HepG2 (cell line): ENCODE results near the gene MLST8. TPM values are rescaled to one million over a fixed set of nuclear protein-coding genes. Genes with fewer than 3 reads are reported as not detected.

ENCODE experiments used
- ATF1 ChIP-seq: IDR thresholded peaks from 2 replicates; pipeline ENCODE4 v1.6.1; 2016; ENCODE audit warnings: mild to moderate bottlenecking, control low read depth
- MLXIP ChIP-seq: sonication (generic); formaldehyde crosslinking; IDR thresholded peaks from 2 replicates; pipeline ENCODE4 v1.9.0; 2021; ENCODE audit warnings: missing genetic modification reagents, borderline replicate concordance
- MTF2 ChIP-seq: sonication (generic); formaldehyde crosslinking; IDR thresholded peaks from 2 replicates; pipeline ENCODE4 v1.5.0; 2020; ENCODE audit warnings: missing genetic modification reagents, borderline replicate concordance
- NAIF1 ChIP-seq: sonication (generic); formaldehyde crosslinking; IDR thresholded peaks from 2 replicates; pipeline ENCODE4 v1.5.0; 2020; ENCODE audit warnings: mild to moderate bottlenecking, missing genetic modification reagents, borderline replicate concordance
- NCOR1 ChIP-seq: fragments of 200-600 bp; sonication (generic); IDR thresholded peaks from 2 replicates; pipeline ENCODE4 v1.7.0; 2017; ENCODE audit warnings: antibody characterized with exemption, low read length, borderline replicate concordance
- PRPF4 ChIP-seq: fragments of 200-400 bp; formaldehyde crosslinking; IDR thresholded peaks from 2 replicates; pipeline ENCODE4 v1.6.1; 2016; ENCODE audit warnings: low read length, low read depth; ENCODE audit not compliant: poor library complexity, severe bottlenecking
- RBFOX2 ChIP-seq: fragments of 200-400 bp; formaldehyde crosslinking; IDR thresholded peaks from 2 replicates; pipeline ENCODE4 v1.6.1; 2017; ENCODE audit warnings: low read depth, mild to moderate bottlenecking, low read length
- ZNF407 ChIP-seq: sonication (generic); formaldehyde crosslinking; IDR thresholded peaks from one replicate; pipeline ENCODE4 v1.5.1; 2020; ENCODE audit warnings: mild to moderate bottlenecking, missing genetic modification reagents; ENCODE audit errors: not compliant biosample characterization
- ZNF563 ChIP-seq: sonication (generic); formaldehyde crosslinking; IDR thresholded peaks from 2 replicates; pipeline ENCODE4 v1.8.0; 2022; ENCODE audit warnings: mild to moderate bottlenecking, moderate library complexity, missing genetic modification reagents
- ZNF615 ChIP-seq: sonication (generic); formaldehyde crosslinking; IDR thresholded peaks from 2 replicates; pipeline ENCODE4 v1.5.0; 2020; ENCODE audit warnings: mild to moderate bottlenecking, missing genetic modification reagents, borderline replicate concordance
- polyA plus RNA-seq, 8 experiments: library from polyadenylated mRNA; depleted of rRNA in 3 of 8; stranded (reverse) in 7 of 8; unstranded in 1 of 8; fragments of >200 nt; fragmentation: Illumina TruSeq in 4 of 8; extraction: Trizol in 4 of 8; gene quantifications; 2 replicates each; pipeline versions ENCODE4 v1.2.1 to v1.2.3, GENCODE V29; 2011 to 2016; ENCODE audit warnings: low read depth in 4 of 8, missing spikeins in 1 of 8, mixed read lengths in 1 of 8; ENCODE audit not compliant: insufficient read depth in 1 of 8
- total RNA-seq, 5 experiments: library from RNA; depleted of rRNA; stranded (reverse); fragments of >200 nt; fragmentation: Illumina TruSeq; extraction: Trizol; gene quantifications; 2 replicates each; pipeline ENCODE4 v1.2.3, GENCODE V29; 2016; ENCODE audit warnings: low read depth in 1 of 5
- TF ChIP-seq, protein P1 (sequence below): sonication (generic); formaldehyde crosslinking; IDR thresholded peaks from 2 replicates; pipeline ENCODE4 v1.9.0; 2021; ENCODE audit warnings: missing genetic modification reagents, mild to moderate bottlenecking, borderline replicate concordance
- TF ChIP-seq, protein P2 (sequence below): sonication (generic); formaldehyde crosslinking; IDR thresholded peaks from 2 replicates; pipeline ENCODE4 v1.4.0; 2020; ENCODE audit warnings: missing genetic modification reagents

MLST8 gene
- total and polyA plus RNA-seq, 2 of the 13 experiments (the other 11 are each of a cell fraction or from before 2014, with no cell fraction given), result 30.8 to 72.7 TPM

DNA sequence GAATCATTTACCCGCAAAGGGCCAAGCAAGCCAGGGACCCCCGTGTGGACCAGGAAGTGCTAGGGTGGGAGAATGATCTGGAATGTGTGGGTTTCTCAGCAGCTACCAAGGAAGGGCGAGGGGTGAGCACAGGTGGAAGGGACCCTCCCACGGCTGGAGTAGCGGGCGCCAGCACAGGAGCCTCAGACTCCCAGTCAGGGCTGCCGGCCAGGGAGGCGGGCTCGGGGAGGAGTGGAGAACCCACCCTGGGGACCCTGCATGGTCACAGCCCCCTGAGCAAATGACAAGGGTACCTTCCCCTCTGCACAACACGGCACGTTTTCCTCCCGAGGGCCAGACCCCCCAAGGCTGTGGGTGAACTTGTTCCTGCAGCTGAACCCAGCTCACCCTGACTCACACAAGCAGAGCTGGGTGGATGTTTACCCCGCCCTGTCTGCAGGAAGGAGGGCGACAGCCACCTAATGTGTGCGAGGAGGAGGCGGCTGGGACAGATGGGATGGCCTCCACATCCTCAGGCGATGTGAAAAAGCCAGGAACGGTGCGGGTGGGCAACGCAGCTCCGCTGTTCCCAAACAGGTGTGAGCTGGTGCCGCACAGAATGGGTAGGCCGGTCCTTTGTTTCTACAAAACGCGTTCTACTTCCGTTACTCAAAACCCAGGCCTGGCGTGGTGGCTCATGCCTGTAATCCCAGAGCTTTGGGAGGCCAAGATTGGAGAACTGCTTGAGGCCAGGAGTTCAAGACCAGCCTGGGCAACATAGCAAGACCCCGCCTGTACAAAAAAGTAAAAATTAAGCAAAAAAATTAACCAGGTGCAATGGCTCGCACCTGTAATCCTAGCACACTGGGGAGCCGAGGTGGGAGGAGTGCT, 39.9 kb downstream of the MLST8 start (continued):
- TF ChIP-seq ZNF407 (CRISPR knock-in tag) (no peak), NCOR1 (no peak), MTF2 (CRISPR knock-in tag) (no peak), ATF1 (no peak), ZNF615 (CRISPR knock-in tag) (no peak), PRPF4 (no peak), MLXIP (CRISPR knock-in tag) (no peak), ZNF563 (no peak), NAIF1 (CRISPR knock-in tag) (no peak), RBFOX2 (peak; percentile 5; the same call in 1 of the 2 replicates)
- TF ChIP-seq, protein P1, sequence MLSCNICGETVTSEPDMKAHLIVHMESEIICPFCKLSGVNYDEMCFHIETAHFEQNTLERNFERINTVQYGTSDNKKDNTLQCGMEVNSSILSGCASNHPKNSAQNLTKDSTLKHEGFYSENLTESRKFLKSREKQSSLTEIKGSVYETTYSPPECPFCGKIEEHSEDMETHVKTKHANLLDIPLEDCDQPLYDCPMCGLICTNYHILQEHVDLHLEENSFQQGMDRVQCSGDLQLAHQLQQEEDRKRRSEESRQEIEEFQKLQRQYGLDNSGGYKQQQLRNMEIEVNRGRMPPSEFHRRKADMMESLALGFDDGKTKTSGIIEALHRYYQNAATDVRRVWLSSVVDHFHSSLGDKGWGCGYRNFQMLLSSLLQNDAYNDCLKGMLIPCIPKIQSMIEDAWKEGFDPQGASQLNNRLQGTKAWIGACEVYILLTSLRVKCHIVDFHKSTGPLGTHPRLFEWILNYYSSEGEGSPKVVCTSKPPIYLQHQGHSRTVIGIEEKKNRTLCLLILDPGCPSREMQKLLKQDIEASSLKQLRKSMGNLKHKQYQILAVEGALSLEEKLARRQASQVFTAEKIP (CRISPR knock-in tag), result no peak
- TF ChIP-seq, protein P2, sequence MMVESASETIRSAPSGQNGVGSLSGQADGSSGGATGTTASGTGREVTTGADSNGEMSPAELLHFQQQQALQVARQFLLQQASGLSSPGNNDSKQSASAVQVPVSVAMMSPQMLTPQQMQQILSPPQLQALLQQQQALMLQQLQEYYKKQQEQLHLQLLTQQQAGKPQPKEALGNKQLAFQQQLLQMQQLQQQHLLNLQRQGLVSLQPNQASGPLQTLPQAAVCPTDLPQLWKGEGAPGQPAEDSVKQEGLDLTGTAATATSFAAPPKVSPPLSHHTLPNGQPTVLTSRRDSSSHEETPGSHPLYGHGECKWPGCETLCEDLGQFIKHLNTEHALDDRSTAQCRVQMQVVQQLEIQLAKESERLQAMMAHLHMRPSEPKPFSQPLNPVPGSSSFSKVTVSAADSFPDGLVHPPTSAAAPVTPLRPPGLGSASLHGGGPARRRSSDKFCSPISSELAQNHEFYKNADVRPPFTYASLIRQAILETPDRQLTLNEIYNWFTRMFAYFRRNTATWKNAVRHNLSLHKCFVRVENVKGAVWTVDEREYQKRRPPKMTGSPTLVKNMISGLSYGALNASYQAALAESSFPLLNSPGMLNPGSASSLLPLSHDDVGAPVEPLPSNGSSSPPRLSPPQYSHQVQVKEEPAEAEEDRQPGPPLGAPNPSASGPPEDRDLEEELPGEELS (CRISPR knock-in tag), result no peak
